NCI-H345 (cell line): ENCODE results near the gene HOXB3.

Experiments
- DNase-seq: peaks from one replicate; lab custom pipeline; 2025; lab: John Stamatoyannopoulos, UW

HOXB3 gene

GRCh38 chr17:48612456-48612853 is 22.4 kb upstream of the HOXB3 start:
- peak; percentile 87 for DNase-seq

- peak; percentile 97 for DNase-seq
Observed at GRCh38 chr17:48611681-48612455, 21.8 kb upstream of the HOXB3 start.

GRCh38 chr17:48611213-48611612 is 21.2 kb upstream of the HOXB3 start:
- peak; percentile 75 for DNase-seq

GRCh38 chr17:48610282-48611211 is 20.5 kb upstream of the HOXB3 start, which contains the start of gene HOXB7:
Gene HOXB7, minus strand, starts transcription at chr17:48611017. Its CDS starts 99 bp downstream, at chr17:48610918.
- peak; percentile 82 for DNase-seq

- DNase-seq: peak; percentile 37
Observed at GRCh38 chr17:48609759-48610281, 19.8 kb upstream of the HOXB3 start.

GRCh38 chr17:48609033-48609432 is 19.0 kb upstream of the HOXB3 start:
- no peak for DNase-seq

- no peak for DNase-seq
Observed at GRCh38 chr17:48608494-48608834, 18.4 kb upstream of the HOXB3 start.

GRCh38 chr17:48606892-48607614 is 17.0 kb upstream of the HOXB3 start:
- DNase-seq: no peak

- DNase-seq: no peak
Observed at GRCh38 chr17:48605991-48606891, 16.2 kb upstream of the HOXB3 start.

GRCh38 chr17:48605409-48605919 is 15.4 kb upstream of the HOXB3 start:
- DNase-seq: no peak

- DNase-seq: no peak
Observed at GRCh38 chr17:48604770-48605329, 14.8 kb upstream of the HOXB3 start, which contains the start of gene HOXB6. Gene HOXB6, minus strand, starts transcription at chr17:48604986. Its CDS starts 6,836 bp downstream, at chr17:48598150.

GRCh38 chr17:48603959-48604769 is 14.1 kb upstream of the HOXB3 start:
- no peak for DNase-seq

GRCh38 chr17:48601539-48602425 is 11.7 kb upstream of the HOXB3 start:
- DNase-seq: no peak

- no peak for DNase-seq
Observed at GRCh38 chr17:48601207-48601538, 11.1 kb upstream of the HOXB3 start.

GRCh38 chr17:48600244-48601098 is 10.4 kb upstream of the HOXB3 start:
- no peak for DNase-seq

GRCh38 chr17:48599354-48599753 is 9.3 kb upstream of the HOXB3 start:
- DNase-seq: no peak

- DNase-seq: no peak
Observed at GRCh38 chr17:48598736-48599135, 8.7 kb upstream of the HOXB3 start.
